Esophagus muscularis mucosa (tissue), 4 donors: ENCODE data around the gene MON2. TPM values are rescaled to one million over a fixed set of nuclear protein-coding genes. Genes with fewer than 3 reads are reported as not detected.

Source experiments
- DNase-seq: peaks from one replicate; pipeline ENCODE4 v3.0.0-alpha.2; 2017; ENCODE audit errors: extremely low spot score
- H3K27ac ChIP-seq, 4 donors: fragments of 200-600 bp; sonication (generic); replicated peaks in 1 of 4; 1 replicate in 3 of 4; 2 replicates in 1 of 4; pipeline ENCODE4 v1.5.1; 2016 to 2019; ENCODE audit warnings: mild to moderate bottlenecking in 1 of 4
- H3K27me3 ChIP-seq, 4 donors: fragments of 200-600 bp; sonication (generic); one replicate each; pipeline versions ENCODE4 v1.5.1 to v1.6.0; 2016 to 2019
- H3K36me3 ChIP-seq, 4 donors: fragments of 200-600 bp; sonication (generic); one replicate each; pipeline ENCODE4 v1.5.1; 2016 to 2019
- H3K4me1 ChIP-seq, 4 donors: fragments of 200-600 bp; sonication (generic); one replicate each; pipeline ENCODE4 v1.5.1; 2016 to 2019
- H3K4me3 ChIP-seq, 4 donors: fragments of 200-600 bp; sonication (generic); 1 replicate in 2 of 4; 2 replicates in 2 of 4; pipeline ENCODE4 v1.5.1; 2016 to 2019; ENCODE audit warnings: mild to moderate bottlenecking in 4 of 4, moderate library complexity in 1 of 4
- H3K9me3 ChIP-seq, 4 donors: fragments of 200-600 bp; sonication (generic); 1 replicate in 3 of 4; 2 replicates in 1 of 4; pipeline ENCODE4 v1.5.1; 2016 to 2019
- CTCF ChIP-seq, 3 experiments: fragments of 200-600 bp in 2 of 3; fragments of 450-650 bp in 1 of 3; sonication (generic) in 2 of 3; IDR thresholded peaks; one replicate each; pipeline ENCODE4 v1.5.1; 2017 to 2019; ENCODE audit warnings: antibody characterized with exemption in 3 of 3, mild to moderate bottlenecking in 2 of 3, moderate library complexity in 1 of 3
- EP300 ChIP-seq: sonication (generic); formaldehyde crosslinking; IDR thresholded peaks from one replicate; pipeline ENCODE4 v1.6.1; 2017; ENCODE audit warnings: antibody characterized with exemption
- POLR2A ChIP-seq: fragments of 450-650 bp; IDR thresholded peaks from one replicate; pipeline ENCODE4 v1.6.1; 2017; ENCODE audit warnings: antibody characterized with exemption, moderate library complexity, mild to moderate bottlenecking, low read depth
- POLR2AphosphoS5 ChIP-seq, 2 donors: sonication (generic); formaldehyde crosslinking; IDR thresholded peaks; one replicate each; pipeline ENCODE4 v1.6.1; 2017; ENCODE audit warnings: antibody characterized with exemption in 2 of 2
- WGBS: methylation state at CpG from one replicate; pipeline ENCODE4 v1.1.5; 2018; 5-methylcytosine and 5-hydroxymethylcytosine counted together
- intact Hi-C: fragments of 100-400 bp; cut with DNase I; formaldehyde crosslinking; loops from one replicate; pipeline ENCODE4 v1.15.1; 2023
- total RNA-seq, 4 donors: library from RNA; depleted of rRNA; stranded (reverse); fragments of >200 nt; gene quantifications; one replicate each; pipeline versions ENCODE4 v1.1.0 to v1.2.1, GENCODE V29; 2016

MON2 gene
- total RNA-seq, 4 donors from 2014 or later: 21.5 to 47.3 (median 30.8) TPM

- WGBS: 91% methylated on average over 4 of the region's 4 CpGs
- intact Hi-C loops: no loop called here
- no peaks in the 10 kb centered on the region for H3K27me3 ChIP-seq
- H3K4me3 ChIP-seq: no peak overlapping the region
- peaks cover 0 to 25% (median 11%) of the 10 kb centered on the region in 4 donors for H3K36me3 ChIP-seq
- DNase-seq: no peak
- TF ChIP-seq EP300 (no peak), CTCF (IDR thresholded peaks at IDR 0.05) (no peak), POLR2AphosphoS5 (IDR thresholded peaks at IDR 0.05) (no peak), POLR2A (no peak)
- H3K9me3 ChIP-seq: no peaks in the 10 kb centered on the region
- no peaks in the 10 kb centered on the region for H3K4me1 ChIP-seq
- no peak overlapping the region for H3K27ac ChIP-seq
Measured at GRCh38 chr12:62584619-62585018, 118.0 kb downstream of the MON2 start.

- Histone ChIP-seq H3K27me3 (no peaks in the 10 kb centered on the region), H3K9me3 (no peaks in the 10 kb centered on the region), H3K36me3 (peaks cover 0 to 39% (median 16%) of the 10 kb centered on the region in 4 donors), H3K4me3 (no peak overlapping the region), H3K27ac (no peak overlapping the region), H3K4me1 (no peaks in the 10 kb centered on the region)
- no peak for DNase-seq
- TF ChIP-seq EP300 (no peak), POLR2A (no peak), CTCF (IDR thresholded peaks at IDR 0.05) (no peak), POLR2AphosphoS5 (IDR thresholded peaks at IDR 0.05) (no peak)
- 97% methylated on average over 2 of the region's 2 CpGs for WGBS
- intact Hi-C loops: no loop called here
Measured at GRCh38 chr12:62586850-62587249, 120.2 kb downstream of the MON2 start.

DNA sequence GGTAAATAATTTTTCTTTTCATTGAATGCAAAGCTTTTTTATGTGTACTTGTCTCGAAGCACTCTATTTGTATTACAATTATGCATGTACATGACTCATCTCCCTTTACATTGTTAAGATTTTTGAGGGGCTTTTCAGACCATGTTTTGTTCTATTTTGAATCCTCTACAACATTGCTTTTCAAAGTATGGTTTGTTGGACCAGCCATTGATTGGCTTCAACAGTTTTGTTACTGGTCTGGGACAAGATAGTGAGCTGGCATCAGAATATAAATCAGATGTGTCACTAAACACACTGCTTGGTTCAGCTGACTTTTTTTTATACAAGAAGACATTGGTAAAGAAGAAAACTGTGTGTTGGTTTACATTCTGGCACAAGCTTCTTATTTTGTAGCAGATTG is 122.3 kb downstream of the MON2 start:
- Histone ChIP-seq H3K36me3 (peaks cover 6 to 49% (median 16%) of the 10 kb centered on the region in 4 donors), H3K9me3 (no peaks in the 10 kb centered on the region), H3K27ac (no peak overlapping the region), H3K4me3 (no peak overlapping the region), H3K4me1 (no peaks in the 10 kb centered on the region), H3K27me3 (no peaks in the 10 kb centered on the region)
- TF ChIP-seq POLR2AphosphoS5 (IDR thresholded peaks at IDR 0.05) (no peak), CTCF (IDR thresholded peaks at IDR 0.05) (no peak), POLR2A (no peak), EP300 (no peak)
- intact Hi-C loops: no loop called here
- DNase-seq: no peak
- WGBS: 92% methylated on average over 1 of the region's 1 CpG

DNA sequence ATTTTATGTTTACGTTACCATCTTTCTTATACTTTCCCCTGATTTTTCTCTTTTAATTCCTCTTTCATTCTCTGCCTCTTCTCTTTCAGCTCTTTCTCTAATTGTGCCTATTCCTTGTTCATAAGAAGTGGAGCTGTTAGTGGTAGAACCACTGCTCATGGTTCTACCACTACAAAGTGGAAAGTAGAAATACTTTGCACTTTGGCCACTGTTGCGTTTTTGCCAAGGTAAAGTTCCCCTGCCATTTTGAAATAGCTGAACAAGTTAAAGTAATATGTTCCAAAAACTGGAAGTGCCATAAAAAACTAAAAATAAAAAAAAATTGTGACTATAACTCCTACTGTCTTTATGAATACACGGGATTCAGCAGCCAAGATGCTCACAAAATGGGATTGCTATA is 130.6 kb downstream of the MON2 start:
- 96% methylated on average over 3 of the region's 3 CpGs for WGBS
- no peaks in the 10 kb centered on the region for H3K27me3 ChIP-seq
- H3K36me3 ChIP-seq: peaks cover 0 to 10% (median 4%) of the 10 kb centered on the region in 4 donors
- peaks cover 5 to 9% (median 7%) of the 10 kb centered on the region in 4 donors for H3K4me1 ChIP-seq
- H3K4me3 ChIP-seq: no peak overlapping the region
- no peak overlapping the region for H3K27ac ChIP-seq
- no peak for DNase-seq
- H3K9me3 ChIP-seq: no peaks in the 10 kb centered on the region
- TF ChIP-seq POLR2A (no peak), POLR2AphosphoS5 (IDR thresholded peaks at IDR 0.05) (no peak), CTCF (IDR thresholded peaks at IDR 0.05) (no peak), EP300 (no peak)
- intact Hi-C loops: no loop called here

DNA sequence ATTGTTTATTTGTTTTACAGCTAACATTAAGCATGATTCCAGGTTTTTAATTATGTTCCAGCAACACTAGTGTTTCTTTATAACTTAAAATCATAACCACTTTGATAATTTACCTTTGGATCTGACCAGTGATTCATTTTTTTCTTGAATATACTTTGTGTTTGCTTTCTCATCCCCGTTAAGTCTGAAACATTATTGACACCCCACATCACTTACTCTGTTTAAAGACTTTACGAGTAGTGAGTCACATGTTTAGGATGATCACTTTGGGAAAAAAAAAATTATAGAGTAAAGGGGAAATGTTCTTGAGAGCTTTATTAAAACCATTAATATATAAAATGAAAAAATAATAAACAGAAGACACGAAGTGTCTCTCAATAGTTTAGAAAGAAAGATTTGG is 132.2 kb downstream of the MON2 start:
- Histone ChIP-seq H3K4me1 (peaks cover 5 to 9% (median 7%) of the 10 kb centered on the region in 4 donors), H3K9me3 (no peaks in the 10 kb centered on the region), H3K36me3 (no peaks in the 10 kb centered on the region), H3K27me3 (peaks cover 0 to 6% (median 0%) of the 10 kb centered on the region in 4 donors), H3K27ac (no peak overlapping the region), H3K4me3 (no peak overlapping the region)
- intact Hi-C loops: no loop called here
- no peak for DNase-seq
- TF ChIP-seq CTCF (IDR thresholded peaks at IDR 0.05) (no peak), POLR2AphosphoS5 (IDR thresholded peaks at IDR 0.05) (no peak), POLR2A (no peak), EP300 (no peak)
- 94% methylated on average over 3 of the region's 3 CpGs for WGBS
